ENCODE results near the gene GGT5.
"Not testable (repeated sequence)": the region's sequence is repeated elsewhere in the genome, so short reads cannot be mapped to it uniquely, and the experiment has no call there.

Gene GGT5

DNA sequence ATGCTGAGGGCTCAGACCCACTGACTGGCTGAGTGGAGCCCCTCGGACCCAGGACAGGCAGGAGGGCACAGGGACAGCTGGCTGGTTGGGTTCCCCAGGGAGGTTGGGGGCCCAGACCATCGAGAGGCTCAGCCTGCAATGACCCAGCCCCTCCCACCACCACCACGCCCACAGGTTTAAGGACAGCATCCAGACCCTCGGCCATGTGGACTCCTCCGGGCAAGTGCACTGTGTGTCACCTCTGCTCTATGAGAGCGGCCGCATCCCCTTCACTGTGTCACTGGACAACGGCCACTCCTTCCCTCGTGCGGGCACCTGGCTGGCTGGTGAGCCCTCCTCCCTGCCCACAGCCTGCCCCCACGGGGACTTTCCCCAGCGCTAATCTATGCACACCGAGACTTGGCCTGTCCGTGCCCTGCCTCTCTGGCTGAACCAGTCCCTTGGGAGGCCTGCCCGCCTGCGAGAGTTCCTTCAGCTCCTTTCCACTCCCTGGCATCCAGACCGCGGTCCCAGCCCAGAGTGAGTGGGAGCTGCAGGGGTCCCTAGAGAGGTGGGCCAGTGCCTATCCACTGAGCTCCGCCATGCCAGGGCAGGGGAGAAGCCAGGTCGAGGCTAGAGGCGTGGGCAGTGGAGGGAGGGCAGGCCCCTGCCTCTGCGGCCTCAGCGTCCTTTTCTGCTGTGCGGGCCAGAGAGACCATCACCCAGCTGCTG lies 61.4 kb downstream of the GGT5 start:
- DNase-seq (ENCODE audit: low read depth in 2 of 2) = no peak

DNA sequence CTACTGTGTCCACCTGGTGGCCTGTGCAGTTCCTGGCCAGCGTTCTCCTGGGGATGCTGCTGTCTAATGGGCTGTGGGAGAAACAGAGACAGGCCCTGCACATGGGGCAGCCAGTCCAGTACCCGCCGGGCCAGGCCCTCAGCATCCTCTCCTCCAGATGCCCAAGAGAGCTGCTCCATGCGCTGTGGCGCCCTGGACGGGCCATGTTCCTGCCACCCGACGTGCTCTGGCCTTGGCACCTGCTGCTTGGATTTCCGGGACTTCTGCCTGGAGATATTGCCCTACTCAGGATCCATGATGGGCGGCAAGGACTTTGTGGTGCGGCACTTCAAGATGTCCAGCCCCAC lies 62.0 kb downstream of the GGT5 start:
- DNase-seq (ENCODE audit: low read depth in 2 of 2) = not testable (repeated sequence)

DNA sequence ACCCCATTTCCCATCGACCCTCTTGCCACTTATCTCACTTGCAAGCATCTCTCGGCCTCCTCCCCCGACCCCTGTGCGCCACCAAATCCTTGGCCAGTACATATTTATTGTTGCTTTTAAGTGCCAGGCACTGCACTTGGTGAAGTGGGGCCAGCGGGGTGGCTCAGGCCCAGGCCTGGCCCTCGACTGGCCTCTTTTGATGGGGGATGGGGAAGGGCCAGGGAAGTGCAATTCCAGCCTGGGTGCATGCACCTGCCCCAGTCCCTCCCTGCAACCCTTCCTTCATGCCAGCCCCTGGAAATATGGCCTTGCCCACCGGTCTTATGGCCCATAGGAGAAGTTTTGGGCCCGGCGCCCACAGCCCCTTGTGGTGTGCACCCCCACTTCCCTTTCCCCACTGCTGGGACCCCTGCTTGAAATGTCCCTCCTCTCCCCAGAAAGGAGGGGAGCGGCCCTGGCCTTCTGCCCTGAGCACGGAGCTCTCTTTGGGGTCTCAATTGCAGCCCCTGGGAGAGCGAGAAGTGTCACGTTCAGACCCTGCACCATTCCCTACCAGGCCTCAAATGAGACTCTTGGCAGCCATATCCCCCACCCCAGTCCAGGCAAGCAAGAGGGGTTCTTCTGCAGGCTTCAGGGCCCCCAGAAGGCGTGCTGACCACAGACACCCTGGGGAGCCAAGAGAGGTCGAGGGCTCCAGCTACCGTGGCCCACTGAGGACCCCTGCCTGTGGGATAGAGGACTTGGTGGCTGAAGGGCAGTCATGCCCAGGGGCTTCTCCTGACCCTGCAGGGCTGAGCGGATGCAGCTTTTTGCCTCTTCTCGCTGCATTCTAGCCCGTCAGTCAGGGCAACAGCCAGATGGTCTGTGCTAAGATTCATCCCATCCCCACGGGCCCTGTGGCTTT lies 62.6 kb downstream of the GGT5 start:
- no peak for DNase-seq (ENCODE audit: low read depth in 2 of 2)

DNA sequence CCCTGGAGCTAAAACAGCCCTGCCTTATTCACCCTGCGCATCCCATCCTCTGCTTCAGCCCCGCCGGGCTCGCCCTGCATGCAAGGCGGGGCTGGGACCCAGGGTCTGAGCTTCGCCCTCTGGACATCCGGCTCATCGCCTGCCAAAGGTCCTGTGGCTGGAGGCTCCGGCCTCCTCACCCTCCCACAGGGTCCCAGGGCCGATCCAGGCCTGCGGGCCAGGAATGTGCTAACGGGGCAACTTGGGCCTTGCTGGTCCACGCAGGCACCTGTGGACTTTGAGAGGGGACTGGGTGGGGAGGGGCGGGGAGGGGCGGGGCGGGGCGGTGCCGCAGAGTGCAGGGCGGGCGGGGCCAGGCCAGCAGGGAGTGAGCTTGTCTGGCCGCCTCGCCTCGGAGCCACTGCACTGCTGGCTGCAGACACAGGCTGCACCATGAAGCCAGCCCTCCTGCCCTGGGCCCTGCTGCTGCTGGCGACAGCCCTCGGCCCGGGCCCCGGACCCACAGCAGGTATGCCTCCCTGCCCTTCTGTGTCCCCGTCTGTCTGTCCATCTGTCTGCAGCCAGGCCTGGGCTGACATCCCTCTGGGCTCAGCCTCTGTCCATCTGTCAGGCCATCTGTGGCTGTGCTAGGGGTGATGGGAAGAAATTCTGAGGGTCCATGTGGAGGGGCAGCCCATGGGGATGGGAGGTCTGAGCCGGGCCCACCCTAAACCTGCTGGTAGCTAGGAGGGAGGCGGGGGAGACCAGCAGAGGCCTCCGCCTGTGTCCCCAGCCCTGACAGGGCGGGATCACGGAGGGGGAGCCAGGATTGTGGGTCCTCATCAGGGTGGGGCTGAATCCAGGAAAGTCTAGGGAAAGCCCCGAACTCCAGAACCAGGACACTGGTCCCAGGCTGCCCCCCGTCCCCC lies 63.5 kb downstream of the GGT5 start, which contains the start of gene SUSD2:
TSS of gene SUSD2 (plus strand) at position 400 of the 908 bp plus-strand sequence. CDS start at position 433, 33 bp downstream.
- DNase-seq (ENCODE audit: low read depth in 2 of 2) = no peak

DNA sequence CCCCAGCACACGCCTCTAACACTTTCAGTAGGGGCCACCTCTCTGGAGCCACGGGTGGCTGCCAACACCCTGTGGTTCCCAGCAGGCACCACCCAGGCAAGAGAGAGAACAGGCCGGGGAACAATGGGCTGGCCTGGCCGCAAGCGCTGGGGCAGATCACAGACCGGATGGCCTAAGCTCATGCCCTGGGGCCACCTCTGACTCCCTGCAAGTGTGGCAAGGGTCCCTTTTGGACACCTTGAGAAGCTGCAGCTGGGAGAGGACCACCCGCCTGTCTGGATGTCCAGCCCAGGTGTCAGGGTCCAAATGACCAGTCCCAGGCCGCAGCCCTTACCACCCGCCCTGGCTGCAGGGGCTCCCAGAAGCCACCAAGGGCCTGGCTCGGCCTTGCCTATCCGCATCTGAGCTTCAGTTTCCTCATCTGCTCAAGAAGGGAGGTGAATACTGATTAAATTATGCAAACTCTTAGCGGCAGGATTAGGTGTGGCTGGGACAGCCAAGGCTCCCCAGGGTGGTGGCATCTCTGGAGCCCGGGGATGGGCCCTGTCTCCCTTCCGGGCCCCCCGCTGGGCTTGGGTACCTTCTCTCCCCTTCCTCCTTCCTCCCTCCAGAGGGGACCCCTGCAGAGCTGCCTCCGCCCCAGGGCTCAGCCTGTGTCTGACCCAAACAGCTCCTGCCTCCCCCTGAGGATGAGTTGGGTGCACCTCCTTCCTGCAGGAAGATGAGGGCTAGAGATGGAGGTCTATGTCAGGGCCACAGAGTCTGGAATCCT lies 64.4 kb downstream of the GGT5 start:
- no peak for DNase-seq (ENCODE audit: low read depth in 2 of 2)

DNA sequence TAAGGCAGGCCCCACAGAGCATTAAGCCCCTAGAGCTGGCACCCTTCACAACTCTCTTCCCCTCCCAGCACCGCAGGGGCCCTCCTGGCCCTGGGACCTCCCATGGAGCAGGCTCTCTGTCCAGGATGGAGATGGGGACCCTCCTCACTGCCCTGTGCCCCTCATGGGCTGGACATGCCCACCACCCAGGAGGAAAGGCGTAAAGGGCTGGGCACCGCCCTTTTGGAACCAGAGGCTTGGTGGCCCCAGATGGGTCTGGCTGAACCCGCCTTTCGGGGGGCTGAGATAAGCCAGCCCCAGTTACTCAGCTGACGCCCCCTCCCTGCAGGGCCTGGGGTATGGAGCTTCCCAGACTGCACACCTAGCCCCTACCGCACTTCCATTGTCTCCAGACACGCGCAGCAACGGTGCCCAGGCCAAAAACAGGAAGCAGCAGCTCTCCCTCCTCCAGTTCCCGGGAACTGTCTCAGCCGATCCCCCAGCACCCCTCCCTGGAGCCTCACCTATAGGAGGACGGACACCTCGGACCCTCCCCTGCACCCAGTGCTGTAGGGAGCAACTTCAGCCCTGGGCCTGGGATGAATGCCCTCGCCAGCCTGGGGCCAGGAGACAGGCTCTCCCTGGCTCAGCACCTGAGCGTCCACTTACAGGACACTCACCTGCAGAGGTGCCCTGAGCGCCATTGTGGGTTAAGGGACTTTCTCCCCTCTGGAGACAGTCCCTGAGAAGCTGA lies 65.2 kb downstream of the GGT5 start:
- no peak for DNase-seq (ENCODE audit: low read depth in 2 of 2)

DNA sequence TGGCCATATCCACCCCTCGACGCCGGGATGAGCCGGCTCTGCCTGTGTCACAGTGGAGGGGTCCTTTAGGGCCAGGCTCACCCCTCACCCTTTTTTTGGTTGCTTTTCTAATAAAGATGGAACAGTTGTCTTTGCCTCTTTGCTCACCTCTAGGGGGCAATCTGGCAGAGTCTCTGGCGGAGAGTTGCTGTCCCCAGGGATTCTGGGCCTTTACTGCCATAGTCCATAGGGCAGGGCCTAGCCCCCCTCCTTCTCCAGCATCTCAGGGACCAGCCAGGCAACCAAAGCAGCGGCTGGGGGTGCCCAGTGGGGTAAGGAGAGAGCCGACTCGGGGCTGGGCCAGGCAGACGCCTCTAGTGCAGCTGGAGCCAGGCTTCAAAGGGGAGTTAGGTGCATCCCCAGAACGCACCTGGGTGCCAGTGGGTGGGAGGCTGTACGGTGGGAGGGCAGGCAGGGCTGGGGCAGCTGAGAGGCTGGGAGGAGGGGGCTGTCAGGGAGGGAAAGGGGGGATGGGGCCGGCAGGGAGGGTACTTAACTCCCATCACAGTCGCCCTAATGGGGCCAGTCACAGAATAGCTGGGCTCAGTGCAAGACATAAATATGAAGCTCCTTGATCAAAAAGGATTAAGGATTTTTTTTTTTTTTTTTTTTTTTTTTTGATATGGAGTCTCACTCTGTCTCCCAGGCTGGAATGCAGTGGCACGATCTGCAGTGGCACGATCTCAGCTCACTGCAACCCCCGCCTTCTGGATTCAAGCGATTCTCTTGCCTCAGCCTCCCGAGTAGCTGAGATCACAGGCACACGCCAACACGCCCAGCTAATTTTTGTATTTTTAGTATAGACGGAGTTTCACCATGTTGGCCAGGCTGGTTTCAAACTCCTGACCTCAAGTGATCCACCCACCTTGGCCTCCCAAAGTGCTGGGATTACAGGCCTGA lies 66.1 kb downstream of the GGT5 start:
- no peak for DNase-seq (ENCODE audit: low read depth in 2 of 2)

DNA sequence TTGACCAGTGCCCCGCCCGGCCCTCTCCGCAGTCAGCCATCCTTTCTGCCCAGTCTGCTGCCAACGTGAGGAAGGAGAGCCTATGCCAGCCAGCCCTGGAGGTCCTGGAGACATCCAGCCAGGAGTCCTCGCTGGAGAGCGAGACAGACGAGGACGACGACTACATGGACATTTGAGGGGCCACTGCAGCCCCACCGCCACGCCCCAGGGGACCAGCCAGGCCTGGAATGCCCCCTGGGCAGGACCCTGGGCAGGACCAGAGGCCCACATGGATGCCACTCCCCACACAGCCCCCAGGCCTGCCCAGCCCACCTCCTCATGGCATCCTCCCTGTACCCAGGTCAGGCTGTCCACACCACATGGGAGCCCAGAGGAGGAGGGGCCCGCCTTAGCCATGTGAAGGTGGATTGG lies 66.9 kb downstream of the GGT5 start:
- DNase-seq (ENCODE audit: low read depth in 2 of 2) = no peak

DNA sequence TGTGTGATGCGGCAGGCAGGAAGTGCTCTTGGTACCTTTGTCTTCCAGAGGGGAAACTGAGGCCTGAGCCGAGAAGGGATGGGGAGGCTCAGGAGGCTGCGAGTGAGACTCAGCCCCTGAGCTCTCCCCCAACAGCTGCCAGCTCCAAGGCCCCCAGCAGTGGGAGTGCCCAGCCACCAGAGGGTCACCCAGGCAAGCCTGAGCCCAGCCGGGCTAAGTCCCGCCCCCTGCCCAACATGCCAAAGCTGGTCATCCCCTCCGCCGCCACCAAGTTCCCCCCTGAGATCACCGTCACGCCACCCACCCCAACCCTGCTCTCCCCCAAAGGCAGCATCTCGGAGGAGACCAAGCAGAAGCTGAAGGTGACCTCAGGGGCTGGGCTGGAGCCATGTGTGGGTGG lies 67.4 kb downstream of the GGT5 start:
- no peak for DNase-seq (ENCODE audit: low read depth in 2 of 2)

DNA sequence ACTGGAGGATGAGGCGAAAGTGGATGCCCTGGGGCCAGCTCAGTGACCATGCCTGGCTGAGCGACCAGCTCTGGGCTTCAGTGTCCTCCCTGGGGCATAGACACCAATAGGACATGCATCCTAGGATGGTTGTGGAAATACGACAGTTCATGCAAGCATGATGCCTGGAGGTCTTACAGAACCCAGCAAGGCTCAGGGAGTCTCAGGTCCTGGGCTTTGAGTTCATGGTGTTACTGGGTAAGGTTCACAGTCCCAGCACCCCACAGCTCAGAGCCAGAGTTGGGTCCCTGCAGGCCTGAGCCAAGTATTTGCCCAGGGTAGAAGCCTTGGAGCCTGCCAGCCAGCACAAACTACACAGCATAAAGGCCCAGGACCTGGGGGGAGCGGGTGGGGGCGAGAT lies 67.8 kb downstream of the GGT5 start:
- DNase-seq (ENCODE audit: low read depth in 2 of 2) = no peak

DNA sequence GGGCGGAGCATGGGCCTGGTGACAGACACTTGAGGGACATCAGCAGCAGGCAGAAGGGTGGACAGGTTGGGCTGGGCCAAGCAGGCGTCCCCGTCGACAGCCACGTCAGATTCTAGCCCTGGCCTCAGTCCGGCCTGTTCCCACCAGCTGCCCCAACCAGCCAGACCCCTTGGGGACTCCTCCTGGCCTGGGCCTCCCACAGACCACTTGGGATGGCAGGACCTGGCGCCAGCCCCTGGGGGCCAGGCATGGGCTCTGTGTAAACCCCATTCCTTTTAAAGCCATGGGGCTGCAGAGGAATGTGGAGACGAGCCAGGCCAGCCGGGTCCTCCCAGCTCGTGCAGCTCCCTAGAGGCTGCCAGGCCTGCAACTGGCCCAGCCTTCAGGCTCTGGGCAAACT lies 68.3 kb downstream of the GGT5 start:
- DNase-seq (ENCODE audit: low read depth in 2 of 2) = no peak

DNA sequence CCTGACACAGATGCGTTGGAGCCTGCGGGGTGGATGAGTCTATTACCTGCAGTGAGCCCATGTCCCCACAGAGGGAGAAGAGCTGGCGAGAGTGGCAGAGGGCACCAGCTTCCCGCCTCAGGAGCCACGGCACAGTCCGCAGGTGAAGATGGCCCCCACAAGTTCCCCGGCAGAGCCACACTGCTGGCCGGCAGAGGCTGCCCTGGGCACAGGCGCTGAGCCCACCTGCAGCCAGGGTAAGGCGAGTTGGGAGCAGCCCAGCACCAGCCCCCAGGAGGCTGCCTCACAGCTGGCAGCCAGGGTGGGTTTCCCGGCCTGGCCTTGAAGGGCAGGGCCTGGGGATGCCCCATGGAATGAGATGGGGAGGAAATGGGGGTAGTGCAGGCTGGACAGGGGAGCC lies 68.8 kb downstream of the GGT5 start:
- DNase-seq (ENCODE audit: low read depth in 2 of 2) = no peak

DNA sequence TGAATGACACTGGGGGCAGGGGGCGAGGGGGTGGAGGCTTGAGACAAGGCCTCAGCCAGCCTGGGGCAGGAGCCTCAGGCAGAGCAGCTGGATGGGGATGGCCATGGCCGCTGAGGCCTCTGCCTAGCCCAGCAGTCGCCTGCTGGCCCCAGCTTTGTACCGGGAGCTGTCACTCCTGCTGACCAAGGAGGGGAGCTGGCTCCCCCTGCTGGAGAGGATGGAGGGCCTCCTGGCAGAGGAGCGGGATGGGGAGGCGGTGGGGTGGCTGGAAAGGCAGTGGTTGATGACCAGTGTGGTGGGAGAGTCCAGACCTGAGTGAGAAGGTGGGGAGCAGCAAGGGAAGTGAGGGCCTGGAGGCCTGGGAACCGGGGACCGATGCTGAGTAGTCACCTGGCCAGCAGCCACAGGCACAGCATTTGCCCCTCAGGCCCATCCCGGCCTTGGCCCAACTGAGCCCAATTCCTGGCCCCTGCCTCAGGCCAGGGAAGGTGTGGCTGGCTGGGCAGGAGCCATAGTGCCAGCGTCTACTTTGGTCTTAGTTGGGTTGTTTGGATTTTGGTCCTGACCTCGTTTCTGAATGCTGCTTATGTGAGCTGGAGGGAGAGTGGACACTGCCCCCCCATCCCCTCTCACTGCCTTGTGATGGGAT lies 69.6 kb downstream of the GGT5 start:
- DNase-seq (ENCODE audit: low read depth in 2 of 2) = peak; percentile 24 to 44

DNA sequence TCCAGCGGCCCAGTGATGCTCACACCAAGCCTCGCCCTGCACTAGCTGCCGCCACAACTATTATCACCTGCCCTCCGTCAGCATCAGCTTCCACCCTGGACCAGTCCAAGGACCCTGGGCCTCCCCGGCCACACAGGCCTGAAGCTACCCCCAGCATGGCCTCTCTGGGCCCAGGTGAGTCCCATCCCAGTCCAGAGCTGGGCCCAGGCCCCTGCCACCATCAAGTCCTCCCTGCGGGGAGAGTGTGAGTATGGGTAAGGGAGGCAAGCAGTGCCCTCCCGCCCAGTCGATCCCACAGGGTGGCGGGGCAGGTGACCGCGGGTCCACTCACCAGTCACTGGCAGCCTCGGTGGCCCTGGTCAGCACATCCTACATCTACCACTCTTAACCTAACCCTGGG lies 73.1 kb downstream of the GGT5 start:
- DNase-seq (ENCODE audit: low read depth in 2 of 2) = no peak

DNA sequence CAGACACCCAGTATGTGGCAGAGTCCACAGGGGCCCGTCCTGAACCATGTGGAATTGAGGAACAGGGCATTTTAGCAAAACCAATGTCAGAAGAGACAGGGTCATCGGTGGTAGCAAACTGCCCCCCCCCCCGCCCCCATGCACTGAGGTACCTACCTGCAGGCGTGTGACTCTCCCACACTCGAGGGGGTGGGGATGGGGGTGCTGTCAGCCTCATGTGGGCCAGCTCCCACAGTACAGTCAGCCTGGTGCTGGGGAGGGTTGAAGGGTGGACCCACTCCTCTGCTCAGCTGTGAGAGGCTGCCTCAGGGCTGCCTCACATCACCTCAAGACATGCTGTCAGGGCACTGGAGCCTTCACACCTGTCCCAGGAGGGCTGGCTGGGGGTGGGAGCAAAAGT lies 74.2 kb downstream of the GGT5 start:
- DNase-seq (ENCODE audit: low read depth in 2 of 2) = no peak

DNA sequence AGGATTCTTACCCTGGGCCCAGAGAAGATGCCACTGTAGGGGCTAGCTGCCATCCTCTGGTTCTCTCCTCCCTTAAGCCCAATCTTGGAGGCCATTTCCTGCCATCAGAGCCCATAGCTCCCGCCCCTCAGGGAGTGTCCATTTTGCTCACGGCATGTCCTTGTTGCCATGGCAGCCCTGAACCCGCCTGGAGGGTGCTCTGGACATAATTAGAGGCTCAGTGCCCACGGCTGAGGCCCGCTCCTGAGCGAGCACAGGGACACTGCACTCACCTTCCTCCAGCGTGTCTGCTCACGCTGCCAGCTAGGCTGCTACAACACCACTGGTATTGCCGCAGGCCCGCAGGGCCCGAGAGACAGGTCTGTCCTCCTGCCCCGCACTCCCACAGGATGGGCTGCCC lies 74.7 kb downstream of the GGT5 start:
- no peak for DNase-seq (ENCODE audit: low read depth in 2 of 2)
